ENCODE results near the gene PIGU. TPM values are rescaled to one million over a fixed set of nuclear protein-coding genes. Genes with fewer than 3 reads are reported as not detected.
"Not testable (repeated sequence)": the region's sequence is repeated elsewhere in the genome, so short reads cannot be mapped to it uniquely, and the experiment has no call there.

Gene PIGU
- total RNA-seq, 6 experiments from 2014 or later = 4.0 to 14.9 (median 7.3) TPM

GRCh38 chr20:34663213-34663943 lies 13.5 kb downstream of the PIGU start:
- TF ChIP-seq, protein P1, sequence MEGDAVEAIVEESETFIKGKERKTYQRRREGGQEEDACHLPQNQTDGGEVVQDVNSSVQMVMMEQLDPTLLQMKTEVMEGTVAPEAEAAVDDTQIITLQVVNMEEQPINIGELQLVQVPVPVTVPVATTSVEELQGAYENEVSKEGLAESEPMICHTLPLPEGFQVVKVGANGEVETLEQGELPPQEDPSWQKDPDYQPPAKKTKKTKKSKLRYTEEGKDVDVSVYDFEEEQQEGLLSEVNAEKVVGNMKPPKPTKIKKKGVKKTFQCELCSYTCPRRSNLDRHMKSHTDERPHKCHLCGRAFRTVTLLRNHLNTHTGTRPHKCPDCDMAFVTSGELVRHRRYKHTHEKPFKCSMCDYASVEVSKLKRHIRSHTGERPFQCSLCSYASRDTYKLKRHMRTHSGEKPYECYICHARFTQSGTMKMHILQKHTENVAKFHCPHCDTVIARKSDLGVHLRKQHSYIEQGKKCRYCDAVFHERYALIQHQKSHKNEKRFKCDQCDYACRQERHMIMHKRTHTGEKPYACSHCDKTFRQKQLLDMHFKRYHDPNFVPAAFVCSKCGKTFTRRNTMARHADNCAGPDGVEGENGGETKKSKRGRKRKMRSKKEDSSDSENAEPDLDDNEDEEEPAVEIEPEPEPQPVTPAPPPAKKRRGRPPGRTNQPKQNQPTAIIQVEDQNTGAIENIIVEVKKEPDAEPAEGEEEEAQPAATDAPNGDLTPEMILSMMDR (IDR thresholded peaks at IDR 0.05) = no peak
- TF ChIP-seq POLR2A (IDR thresholded peaks at IDR 0.05) = no peak
- intact Hi-C loops (cut with DNase I) = no loop called here

DNA sequence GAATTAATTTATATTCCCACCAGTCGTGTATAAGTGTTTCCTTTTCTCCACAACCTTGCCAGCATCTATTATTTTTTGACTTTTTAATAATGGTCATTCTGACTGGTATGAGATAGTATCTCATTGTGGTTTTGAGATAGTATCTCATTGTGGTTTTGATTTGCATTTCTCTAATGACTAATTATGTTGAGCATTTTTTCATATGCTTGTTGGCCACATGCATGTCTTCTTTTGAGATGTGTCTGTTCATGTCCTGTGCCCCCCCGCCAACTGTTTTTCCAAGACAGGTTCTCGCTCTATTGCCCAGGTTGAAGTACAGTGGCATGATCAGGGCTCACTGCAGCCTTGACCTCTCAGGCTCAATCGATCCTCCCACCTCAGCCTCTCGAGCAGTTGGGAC lies 15.1 kb downstream of the PIGU start:
- ATAC-seq; H3K9me3 ChIP-seq; DNase-seq; intact Hi-C loops (cut with DNase I); H3K4me3 ChIP-seq; H3K4me1 ChIP-seq; H3K36me3 ChIP-seq; H3K27ac ChIP-seq; H3K27me3 ChIP-seq: not testable (repeated sequence)
- 65% methylated on average over 2 of the region's 5 CpGs for WGBS (ENCODE audit: insufficient coverage, low coverage, low lambda C conversion rate, missing lambda C conversion rate)

More at GRCh38 chr20:34663213-34663943, 13.5 kb downstream of the PIGU start:
- no peak for ATAC-seq
- Histone ChIP-seq H3K9me3 (no peaks in the 10 kb centered on the region), H3K36me3 (no peaks in the 10 kb centered on the region), H3K27ac (no peak overlapping the region), H3K27me3 (no peaks in the 10 kb centered on the region), H3K4me1 (no peaks in the 10 kb centered on the region), H3K4me3 (no peak overlapping the region)
- WGBS (ENCODE audit: insufficient coverage, low coverage, low lambda C conversion rate, missing lambda C conversion rate) = 80% methylated on average over 5 of the region's 5 CpGs
- no peak for DNase-seq

GRCh38 chr20:34658654-34659053 lies 18.2 kb downstream of the PIGU start:
- WGBS (ENCODE audit: insufficient coverage, low coverage, low lambda C conversion rate, missing lambda C conversion rate) = no CpG with 5 or more reads among the region's 31 CpGs
- H3K4me3 ChIP-seq; DNase-seq; H3K27ac ChIP-seq; H3K36me3 ChIP-seq; H3K9me3 ChIP-seq; ATAC-seq; intact Hi-C loops (cut with DNase I); H3K4me1 ChIP-seq; H3K27me3 ChIP-seq: not testable (repeated sequence)

DNA sequence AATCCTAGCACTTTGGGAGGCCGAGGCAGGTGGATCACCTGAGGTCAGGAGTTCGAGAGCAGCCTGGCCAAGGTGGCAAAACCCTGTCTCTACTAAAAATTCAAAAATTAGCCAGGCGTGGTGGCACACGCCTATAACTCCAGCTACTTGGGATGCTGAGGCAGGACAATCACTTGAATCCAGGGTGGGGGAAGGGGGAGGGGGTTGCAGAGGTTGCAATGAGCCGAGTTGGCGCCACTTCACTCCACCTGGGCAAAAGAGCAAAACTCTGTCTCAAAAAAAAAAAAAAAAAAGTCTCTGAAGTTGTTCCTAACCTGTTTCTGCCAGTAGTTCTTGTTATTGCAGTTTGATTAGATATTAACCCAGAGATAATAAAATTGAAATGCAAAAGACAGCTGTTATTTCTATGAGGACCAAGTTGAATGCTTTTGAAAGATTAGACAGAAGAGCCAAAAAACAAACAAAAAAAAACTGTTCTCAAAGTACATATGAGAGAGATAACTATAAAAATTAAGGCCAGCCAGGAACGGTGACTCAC lies 22.6 kb downstream of the PIGU start:
- Histone ChIP-seq H3K36me3 (no peaks in the 10 kb centered on the region), H3K4me1 (no peaks in the 10 kb centered on the region), H3K4me3 (no peak overlapping the region), H3K27ac (no peak overlapping the region), H3K27me3 (no peaks in the 10 kb centered on the region), H3K9me3 (no peaks in the 10 kb centered on the region)
- intact Hi-C loops (cut with DNase I) = no loop called here
- ATAC-seq (no peak), DNase-seq (no peak)
- WGBS (ENCODE audit: insufficient coverage, low coverage, low lambda C conversion rate, missing lambda C conversion rate) = 48% methylated on average over 3 of the region's 7 CpGs
- TF ChIP-seq POLR2A (IDR thresholded peaks at IDR 0.05) = no peak
- TF ChIP-seq, protein P1 (IDR thresholded peaks at IDR 0.05) = no peak

DNA sequence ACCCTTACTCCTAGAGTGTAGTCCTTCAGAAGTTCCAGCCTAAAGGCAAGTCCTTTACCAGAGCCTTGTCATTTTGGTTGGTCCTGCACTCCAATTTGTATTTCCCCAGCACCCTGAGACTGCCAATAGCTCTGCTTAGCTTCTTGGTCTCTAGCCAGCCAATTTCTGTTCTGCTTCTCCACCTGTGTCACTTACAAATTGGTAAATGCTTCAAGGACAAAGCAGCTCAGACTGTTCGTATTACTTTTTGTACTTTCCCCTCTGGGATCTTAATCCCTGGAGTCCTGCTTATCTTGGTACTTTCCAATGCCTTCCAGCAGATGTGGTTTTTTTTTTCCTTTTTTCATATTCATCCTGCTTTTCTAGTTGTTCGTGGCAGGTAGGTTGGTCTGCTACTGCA lies 25.7 kb downstream of the PIGU start:
- Histone ChIP-seq H3K9me3 (no peaks in the 10 kb centered on the region), H3K4me3 (no peak overlapping the region), H3K4me1 (no peaks in the 10 kb centered on the region), H3K36me3 (no peaks in the 10 kb centered on the region), H3K27me3 (no peaks in the 10 kb centered on the region), H3K27ac (no peak overlapping the region)
- ATAC-seq (no peak), DNase-seq (no peak)
- 85% methylated on average over 2 of the region's 2 CpGs for WGBS (ENCODE audit: insufficient coverage, low coverage, low lambda C conversion rate, missing lambda C conversion rate)
- intact Hi-C loops (cut with DNase I) = no loop called here
- TF ChIP-seq, protein P1 (IDR thresholded peaks at IDR 0.05) = no peak
- no peak for TF ChIP-seq POLR2A (IDR thresholded peaks at IDR 0.05)
